Esophagus mucosa (tissue), 1 donor: ENCODE measurements around the gene AATF. TPM values are rescaled to one million over a fixed set of nuclear protein-coding genes. Genes with fewer than 3 reads are reported as not detected.
"Not testable (repeated sequence)": the region's sequence is repeated elsewhere in the genome, so short reads cannot be mapped to it uniquely, and the experiment has no call there.

Experiments used
- ATAC-seq: fragments of 200-7000 bp; cut with Tn5 transposase; one replicate; pipeline ENCODE4 v1.9.1; 2020
- total RNA-seq: library from RNA; stranded (reverse); gene quantifications from one replicate; pipeline ENCODE4 v1.2.4, GENCODE V29; 2023
- donor health status: DM: yes; HTN: yes; CAD: no.

The AATF gene
- total RNA-seq, 1 donor from 2014 or later = 32.7 TPM

DNA sequence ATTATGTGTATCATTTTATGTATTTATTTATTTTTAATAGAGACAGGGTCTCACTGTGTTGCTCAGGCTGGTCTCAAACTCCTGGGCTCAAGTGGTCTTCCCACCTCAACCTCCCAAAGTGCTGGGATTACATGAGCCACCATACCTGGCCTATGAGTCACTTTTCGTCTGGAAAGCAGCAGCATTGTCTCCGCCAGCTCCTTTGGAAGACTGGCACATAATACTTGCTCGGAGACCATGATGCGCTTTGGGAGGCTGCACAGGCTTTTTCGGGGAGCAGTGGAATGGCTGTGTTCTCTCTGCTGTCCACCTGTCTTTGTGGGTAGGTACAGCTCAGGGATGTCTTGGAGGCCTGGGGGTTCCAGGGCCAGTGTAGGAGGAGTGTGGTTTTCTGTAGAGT, 102.2 kb downstream of the AATF start:
- no peak for ATAC-seq

DNA sequence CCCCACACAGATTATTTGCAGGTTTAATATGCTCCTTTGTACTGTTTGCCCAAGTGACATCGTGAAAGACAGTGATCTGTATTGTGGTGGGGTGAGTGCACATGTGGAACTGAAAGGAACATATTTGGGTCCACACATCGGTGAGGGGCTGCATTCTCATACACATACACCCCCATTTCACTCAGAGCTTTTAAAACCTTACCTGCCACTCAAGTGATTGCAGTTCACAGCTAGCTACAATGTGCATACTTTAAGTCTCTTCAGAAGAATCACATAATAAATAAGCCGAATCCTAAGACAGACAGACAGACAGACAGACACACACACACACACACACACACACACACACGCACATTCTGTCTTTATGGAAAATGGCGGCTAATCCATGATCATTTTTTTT, 102.6 kb downstream of the AATF start:
- ATAC-seq = no peak

DNA sequence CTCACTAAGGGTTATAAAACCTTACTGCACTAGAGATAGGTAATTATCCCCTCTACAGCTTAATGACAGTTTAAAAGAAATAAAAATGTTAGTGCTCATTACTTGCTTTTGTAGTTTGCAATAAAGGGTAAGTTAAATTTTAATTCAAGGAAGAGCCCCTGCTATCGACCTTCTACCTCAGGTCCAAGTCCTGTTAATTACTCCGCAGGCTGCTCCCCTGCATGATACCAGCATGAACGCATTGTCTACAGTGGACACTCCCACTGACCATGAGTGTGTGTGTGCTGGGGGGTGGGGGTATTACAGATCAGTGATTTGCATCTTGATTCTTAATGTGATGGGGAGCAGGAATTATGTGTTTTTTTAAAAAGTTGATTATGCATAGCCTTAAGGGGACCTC, 103.1 kb downstream of the AATF start:
- no peak for ATAC-seq

DNA sequence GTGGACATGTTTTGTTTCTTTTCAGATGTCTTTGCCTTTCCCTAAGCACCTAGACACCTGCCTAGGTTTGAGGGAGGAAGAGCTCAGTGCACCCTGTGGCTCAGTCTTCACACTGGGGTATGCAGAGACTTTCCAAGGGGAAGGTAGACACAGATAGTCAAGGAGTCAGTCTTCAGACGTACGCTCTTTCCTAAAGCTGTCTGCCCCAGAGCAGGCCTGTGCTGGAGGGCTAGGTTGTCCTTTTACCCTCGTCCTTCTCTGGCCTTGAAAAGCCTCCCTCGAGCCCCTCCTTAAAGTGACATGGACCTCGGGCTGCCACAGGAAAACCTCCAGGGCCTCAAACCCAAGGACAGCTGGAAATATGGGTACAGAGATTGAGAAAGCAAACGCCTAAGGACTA, 103.7 kb downstream of the AATF start:
- no peak for ATAC-seq

DNA sequence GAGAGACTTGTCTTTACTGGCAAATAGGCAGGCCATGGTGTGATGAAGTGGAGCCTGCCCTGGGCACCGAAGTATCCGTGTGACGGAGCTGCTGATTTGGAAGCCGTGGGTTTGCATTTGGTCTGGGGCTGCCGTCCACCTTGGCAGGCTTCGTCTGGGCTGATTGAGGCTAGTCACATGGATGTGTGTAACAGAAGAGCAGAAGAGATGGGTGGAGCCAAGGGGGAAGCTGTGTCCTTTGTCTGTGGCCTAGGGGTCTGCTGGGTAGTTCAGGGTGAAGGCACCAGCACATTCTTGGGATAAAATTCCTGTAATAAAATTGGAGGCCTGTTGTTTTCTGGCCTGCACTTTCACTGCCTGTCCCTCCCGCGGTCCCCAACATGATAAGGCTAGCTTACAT, 106.1 kb downstream of the AATF start:
- no peak for ATAC-seq

DNA sequence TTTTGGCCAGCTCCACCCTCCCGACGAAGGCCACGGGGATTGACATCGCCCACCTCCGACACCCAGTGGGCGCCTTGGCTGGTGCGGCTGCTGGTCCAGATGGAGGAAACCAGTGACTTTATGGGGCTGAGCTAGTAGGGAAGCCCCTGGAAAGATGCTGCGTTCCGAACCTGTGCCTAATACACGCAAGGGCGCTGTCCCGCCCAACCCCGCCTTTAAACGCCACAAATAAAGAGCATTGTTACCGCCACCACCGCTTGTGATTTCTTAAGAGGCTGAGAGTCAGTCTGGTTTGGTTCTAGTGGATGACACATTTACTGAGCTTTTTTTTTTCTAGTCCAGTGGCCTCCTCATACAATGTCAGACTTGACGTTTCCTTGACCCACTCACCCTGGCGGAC, 107.9 kb downstream of the AATF start:
- no peak for ATAC-seq

DNA sequence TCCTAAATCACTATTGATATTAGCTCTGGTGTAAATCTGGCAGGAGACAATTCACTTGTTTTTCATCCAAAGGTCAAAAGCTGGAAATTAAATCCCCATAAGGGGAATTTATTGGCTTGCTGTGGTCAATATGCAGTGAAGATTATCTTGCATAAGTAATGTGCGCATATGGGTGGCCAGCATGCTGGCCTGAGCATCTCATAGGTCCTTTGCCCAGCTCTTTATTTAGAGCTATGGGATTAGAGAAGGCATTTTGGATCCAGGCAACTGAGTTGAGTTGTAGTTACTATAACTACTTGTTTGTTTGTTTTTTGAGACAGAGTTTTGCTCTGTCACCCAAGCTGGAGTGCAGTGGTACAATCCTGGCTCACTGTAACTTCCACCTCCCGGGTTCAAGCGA, 110.7 kb downstream of the AATF start:
- ATAC-seq = no peak

DNA sequence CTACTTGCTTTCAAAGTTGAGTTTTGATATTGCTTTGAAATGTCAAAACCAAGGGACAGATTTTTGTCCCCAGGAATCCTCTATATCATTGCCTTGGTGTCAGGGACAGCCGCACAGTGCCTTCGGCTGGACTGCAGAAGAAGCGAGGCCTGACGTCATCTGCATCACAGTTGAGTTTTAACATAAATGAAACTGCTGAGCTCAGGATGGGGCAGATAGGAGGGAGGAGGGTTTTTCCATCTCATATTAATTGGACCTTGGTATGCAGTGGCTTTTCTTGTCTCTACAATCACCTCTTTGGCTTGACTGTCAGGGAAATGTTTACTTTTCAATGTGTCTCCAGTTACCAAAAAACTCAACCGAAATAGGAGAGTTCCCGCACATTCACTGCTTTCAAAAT, 111.3 kb downstream of the AATF start:
- ATAC-seq = no peak

DNA sequence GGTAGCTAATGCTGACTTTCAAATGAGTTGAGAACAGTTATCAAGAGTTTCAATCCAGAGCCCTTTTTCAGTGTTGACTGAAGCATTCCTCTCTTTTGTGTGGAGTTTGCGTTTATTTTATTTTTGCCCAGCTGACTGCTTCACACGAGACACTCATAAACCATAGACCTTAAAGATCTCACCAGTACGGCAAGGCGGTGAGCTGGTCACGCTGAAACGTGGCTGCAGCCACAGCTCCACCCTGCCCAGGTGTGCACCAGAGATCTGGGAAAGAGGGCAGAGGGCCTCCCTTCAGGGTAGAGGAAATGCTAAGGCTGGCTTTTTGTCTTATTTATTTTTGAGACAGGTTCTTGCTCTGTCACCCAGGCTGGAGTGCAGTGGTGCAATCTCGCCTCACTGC, 112.2 kb downstream of the AATF start:
- peak; percentile 32 for ATAC-seq

DNA sequence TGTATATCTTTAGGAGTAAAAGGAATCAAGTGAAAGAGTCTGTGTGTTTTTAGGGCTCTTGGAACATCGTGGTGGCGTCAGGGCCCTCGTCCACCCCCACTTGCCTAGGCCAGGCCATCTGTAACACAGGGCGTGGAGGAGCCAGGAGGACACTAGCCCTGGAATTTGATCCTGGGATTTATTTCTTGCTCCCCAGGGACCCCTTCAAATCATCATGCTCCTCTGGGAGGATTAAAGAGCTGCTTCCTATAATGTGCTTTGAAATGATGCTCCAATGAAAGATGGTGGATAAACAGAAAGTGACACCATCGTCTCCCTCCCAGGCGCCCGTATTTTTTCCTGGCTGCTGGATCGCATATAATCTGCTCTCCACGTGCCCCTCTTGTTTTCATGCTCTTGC, 113.3 kb downstream of the AATF start:
- ATAC-seq = no peak

DNA sequence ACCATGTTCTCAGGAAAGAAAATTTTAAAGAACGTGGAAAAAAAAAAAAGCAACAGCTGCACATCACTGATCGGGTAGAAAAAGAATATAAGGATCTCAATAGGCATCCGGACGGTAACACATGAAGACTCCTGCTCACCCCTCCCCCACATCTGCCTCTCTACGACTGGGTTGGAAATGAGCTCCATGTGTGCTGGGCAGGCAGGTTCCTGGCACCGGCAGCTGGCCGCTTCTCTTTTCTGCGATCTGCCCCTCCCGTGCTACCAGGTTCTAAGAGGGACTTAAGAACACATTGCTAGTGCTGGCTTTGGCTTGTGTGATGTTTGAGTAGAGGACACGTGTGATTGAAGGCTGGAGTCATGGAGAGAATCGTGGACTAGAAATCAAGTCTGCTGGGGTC, 115.5 kb downstream of the AATF start:
- no peak for ATAC-seq

DNA sequence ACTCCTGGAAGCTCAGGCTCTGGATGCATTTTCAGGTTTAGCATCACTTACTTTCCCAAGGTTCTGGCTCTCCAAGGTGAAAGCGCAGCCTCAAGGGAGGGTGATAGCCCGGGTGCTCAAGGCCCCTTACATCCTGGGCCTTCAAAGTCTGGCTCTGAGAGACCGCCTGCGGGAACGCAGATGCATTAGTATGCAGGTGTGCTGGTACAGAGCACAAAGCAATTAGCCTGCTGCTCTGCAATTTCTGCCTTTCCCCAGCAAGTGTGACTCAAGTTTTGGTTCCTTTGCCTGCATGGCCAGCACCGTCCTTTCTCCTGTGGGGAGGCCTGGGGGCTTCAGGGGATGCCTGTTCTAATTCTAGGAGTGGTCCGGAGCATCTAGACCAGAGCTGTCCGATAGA, 116.2 kb downstream of the AATF start:
- no peak for ATAC-seq

DNA sequence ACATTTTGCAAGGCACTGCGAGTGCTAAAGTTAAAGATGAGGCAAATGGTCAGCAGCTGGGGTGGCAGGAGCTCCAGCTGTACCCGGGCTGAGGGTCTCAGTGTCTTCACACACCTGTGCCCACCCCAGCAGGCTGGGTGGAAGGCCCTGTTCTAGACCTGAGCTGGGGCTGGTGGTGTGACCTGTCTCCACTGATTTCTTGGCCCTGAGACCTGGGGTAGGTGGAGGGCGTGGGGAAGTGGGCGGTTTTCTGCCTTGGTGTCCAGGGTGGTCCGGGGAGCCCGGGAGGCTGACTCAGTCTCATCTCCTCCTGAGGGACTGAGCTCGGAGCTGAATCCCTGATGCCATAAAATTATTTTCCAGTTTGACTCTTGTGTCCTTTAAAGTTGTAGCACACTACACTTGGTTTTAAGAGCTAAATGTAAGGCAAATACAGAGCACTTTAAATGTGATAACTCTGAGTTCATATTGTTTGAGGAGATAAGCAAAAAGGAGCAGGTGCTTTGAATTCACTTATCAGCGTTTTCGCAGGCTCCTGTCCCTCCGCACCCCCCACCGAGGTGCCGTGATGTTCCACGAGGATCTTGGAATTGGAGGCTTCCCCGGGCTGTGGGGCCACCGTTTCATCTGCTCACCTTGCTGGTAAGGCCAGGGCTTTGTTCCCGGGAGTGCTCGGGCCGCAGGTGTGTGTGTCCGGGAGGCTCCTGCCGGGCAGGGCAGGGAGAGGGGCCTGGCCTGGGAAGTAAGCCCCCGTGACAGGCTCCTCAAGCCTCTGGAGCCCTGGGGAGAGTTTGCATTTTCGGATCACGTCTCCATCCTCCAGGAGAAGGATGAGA, 117.0 kb downstream of the AATF start:
- no peak for ATAC-seq

DNA sequence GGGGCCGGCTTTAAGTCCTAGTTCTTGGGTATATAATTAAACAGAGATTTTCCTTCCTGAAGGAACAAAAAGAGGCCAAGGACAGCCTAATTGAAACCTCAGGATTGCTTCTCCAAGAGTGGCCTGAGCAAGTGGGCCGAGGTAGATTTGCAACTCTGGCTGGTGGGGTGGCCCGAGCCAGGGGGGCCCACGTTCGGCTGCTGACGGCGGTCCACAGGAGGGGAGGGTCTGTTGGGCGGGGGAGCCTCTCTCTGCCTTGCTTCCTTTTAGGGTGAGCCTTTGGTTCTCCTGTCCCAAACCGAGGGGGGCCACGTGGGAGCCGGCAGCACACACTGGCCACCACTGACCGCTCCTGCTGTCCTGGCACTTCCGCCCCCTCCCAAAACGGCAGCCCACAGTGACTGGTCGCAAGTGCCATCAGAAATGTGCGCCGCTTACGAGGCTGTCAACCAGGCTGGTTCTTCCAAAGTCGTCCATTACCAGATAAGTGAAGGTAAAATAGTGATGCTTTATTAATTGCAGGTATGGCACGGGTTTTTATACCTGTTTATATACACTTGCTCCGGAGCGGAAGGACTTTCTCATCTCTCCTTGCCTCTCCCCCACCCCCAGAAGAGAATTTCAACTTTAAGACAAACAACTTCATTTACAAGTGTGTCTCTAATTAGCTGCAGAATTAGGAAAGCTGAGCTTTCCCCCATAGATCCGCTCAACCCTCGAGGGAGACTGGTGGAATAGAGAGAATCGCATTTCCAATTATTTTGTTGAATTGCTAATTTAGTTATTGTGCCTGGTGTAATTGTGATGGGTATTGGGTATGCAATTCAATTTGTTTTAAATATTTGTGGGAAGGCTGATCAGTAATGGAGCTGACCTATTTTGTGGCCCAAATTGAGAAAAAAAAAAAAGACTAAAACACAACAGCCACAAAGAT, 117.8 kb downstream of the AATF start:
- ATAC-seq = no peak

DNA sequence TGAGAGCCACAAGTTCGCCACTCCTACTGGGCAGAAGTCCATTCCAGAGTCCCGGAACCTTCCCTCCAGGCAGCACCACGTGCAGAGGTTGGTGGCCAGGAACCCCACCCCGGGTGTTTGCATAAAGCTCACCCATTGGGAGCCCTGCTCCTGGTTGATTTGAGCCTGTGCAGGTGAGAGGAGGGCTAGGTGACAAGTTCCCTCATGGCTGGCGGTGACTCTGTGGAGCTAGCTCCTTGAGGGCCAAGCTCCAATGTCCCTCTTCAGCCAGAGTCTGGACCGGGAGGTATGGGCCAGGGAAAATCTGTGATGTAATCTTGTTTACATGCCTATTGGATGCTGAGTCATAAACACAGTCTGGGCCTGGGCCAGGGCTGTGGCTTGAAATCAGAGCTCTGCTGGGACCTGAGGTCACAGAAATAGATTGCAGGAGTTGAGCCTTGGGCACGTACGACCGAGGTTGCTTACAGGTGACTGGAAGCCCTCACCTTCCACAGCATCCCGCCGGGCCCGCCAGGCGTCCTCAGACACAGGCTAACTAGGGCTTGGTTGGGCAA, 118.9 kb downstream of the AATF start:
- ATAC-seq = peak; percentile 84

DNA sequence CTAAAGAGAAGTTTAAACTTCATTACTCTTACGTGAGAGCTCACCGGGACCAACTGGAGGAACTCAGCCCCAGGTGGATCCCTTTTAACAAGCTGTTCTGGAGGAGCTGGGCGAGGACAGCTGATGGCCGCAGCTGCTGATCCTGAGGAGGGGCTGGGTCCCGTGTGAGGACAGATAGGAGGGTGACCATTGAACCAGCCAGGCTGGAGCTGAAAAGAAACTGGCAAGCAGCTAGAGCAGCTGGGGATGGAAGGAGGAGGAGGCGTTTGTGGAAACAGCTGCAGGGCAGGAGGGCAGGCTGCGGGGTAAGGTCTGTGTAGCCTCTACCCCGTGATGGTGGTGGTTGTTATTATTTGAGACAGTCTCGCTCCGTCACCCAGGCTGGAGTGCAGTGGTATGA, 119.5 kb downstream of the AATF start:
- ATAC-seq = no peak

DNA sequence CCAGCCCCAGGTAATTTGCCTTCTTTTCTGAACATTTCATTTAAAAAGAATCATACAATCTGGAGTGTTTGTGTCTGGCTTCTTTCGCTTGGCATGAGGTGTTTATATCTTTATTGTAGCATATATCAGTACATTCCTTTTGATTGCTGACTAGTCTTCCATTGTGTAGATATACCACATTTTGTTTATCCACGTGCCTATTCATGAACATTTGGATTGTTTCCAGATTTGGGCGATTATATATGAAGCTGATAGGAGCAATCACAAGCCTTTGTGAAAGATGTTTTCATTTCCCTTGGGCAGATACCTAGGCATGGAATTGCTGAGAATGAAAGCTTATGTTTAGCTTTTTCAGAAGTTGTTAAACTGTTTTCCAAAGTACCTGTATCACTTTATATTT, 120.3 kb downstream of the AATF start:
- ATAC-seq = no peak

DNA sequence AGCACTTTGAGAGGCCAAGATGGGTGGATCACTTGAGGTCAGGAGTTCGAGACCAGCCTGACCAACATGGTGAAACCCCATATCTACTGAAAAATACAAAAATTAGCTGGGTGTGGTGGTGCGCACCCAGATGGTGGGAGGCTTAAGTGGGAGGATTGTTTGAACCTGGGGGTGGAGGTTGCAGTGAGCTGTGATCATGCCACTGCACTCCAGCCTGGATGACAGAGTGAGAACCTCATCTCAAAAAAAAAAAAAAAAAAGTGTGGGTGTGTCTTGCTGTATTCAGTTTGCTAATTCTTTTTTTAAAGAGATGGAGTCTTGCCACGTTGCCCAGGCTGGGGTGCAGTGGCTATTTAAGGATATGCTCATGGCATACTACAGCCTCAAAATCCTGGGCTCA, 124.7 kb downstream of the AATF start:
- not testable (repeated sequence) for ATAC-seq

DNA sequence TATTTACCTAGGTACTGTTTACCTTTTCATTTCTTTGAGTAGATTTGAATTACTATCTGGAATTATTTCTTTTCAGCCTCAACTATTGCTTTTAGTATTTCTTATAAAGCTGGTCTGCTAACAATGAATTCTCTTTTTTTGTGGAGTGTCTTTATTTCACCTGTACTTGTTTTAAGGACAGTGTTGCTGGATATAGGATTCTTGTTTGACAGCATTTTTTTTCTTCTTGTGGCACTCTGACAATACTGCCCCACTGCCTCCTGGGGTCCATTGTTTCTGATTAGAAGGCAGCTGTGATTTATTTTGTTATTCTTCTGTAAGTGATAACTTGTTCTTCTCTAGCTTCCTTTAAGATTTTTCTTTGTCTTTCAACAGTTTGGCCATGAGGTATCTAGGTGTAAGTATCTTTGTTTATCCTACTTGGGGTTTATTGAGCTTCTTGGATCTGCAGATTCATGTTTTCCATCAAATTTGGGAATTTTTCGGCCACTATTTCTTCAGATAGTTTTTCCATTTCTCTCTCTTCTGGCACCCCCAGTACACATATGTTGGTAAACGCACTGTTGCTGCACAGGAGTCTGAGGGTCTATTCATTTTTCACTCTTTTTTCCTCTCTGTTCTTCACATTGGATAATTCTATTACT, 130.4 kb downstream of the AATF start:
- ATAC-seq = no peak

DNA sequence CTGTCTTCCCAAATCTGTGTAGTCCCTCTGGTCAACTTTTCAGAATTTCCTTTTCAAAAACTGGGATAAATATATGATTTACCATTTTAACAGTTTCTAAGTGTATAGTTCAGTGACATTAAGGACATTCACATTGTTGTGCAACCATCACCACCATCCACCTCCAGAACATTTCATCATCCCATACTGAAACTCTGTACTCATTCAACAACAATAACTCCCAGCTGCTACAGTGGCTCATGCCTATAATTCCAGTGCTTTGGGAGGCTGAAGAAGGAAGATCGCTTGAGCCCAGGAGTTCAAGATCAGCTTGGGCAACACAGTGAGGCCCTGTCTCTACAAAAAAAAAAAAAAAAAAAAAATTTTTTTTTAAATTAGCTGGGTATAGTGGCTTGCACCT, 131.0 kb downstream of the AATF start:
- no peak for ATAC-seq

DNA sequence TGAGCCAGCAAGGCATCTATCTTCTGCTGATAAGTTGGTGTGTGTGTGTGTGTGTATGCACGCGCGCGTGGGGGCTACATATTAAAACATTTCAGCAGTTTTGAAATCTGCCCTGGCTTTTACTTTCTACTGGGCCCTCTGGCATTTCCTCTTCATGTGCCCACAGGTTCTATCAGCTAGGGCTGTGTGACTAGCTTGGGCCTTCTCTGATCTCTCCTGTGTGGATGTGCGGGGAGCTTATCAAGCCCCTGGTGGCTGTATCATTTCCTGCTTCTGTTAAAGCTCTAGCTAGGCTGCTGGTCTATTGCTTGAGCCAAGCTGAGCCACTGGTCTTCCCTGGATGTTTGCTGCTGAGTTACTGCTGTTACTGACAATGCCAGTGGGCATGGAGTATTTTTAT, 132.5 kb downstream of the AATF start:
- ATAC-seq = no peak

DNA sequence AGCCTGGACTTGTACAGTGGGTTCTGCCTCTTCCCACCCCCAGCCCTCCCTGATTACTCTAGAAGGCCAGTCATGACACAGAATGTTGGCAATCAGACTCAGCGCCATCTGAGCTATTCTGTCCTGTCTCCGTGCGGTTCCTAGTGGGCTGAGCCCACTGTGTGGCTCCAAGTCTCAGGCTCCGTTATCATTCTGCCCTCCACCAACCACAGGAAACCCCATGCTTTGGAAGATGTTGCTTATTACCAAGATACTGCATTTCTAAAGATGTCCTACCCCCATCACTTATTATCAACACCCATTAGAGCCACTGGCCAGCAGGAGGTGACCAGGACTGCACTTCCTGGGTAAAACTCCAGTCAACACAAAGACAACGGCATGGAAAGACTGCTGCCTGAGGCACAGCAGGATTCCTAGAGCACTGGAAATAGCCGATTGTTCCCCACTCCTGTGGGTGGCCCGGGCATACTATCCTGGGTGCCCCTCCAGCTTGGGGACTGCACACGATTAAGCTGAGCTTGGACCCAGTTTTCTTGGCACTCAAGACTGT, 133.6 kb downstream of the AATF start:
- no peak for ATAC-seq

DNA sequence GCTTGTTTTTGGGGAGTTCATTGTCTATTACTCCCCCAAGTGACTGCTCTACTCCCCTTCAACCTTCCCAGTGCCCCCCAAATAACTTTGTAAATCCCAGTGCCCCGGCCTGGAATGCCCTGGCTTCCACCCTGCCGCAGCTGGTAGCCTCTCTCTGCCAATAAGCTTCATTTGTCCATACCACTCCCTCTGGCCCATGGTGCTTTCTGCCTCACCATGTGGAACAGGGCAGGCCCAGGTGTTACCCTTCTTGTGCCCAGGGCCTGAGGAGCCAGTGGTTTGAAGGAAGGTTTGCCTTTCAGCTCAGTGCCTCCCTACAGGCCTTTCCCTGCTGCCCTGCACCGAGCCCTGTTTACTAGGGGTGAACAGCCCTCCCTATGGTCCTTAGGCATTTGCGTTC, 134.2 kb downstream of the AATF start:
- ATAC-seq = peak; percentile 20
